ENCODE data around the gene TIMM10B. TPM values are rescaled to one million over a fixed set of nuclear protein-coding genes. Genes with fewer than 3 reads are reported as not detected.

Gene TIMM10B
- total and polyA plus RNA-seq, 2 of the 13 experiments (the other 11 are each of a cell fraction or from before 2014, with no cell fraction given) = 34.9 to 39.5 TPM

DNA sequence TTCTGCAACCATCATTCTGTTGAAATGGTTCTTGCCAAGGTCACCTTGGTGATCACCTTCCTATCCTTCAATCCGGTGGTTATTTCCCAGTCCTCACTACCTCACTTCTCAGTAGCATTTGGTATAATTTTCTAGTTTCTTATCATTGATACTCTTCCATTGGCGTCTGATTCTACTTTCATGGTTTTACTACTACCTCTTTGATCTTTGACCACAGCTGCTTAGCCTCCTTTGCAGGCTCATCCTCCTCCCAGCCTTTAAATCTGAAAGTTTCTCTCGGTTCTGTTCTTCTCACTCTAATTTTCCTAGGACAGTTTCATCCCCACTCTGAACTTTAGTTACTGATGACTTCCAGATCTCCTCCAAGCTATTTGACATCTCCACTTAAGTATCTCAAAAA lies 5.0 kb downstream of the TIMM10B start:
- Histone ChIP-seq H4K20me1 (ENCODE audit: insufficient read depth, low read length) (no peaks in the 10 kb centered on the region; the same call in 1 of the 2 replicates), H3K27me3 (ENCODE audit: control insufficient read depth in 1 of 2, insufficient read depth in 2 of 2, low read length in 2 of 2) (no peaks in the 10 kb centered on the region; a peak in 1 of 5 replicates), H3K4me3 (replicated peaks in 1 of 3; ENCODE audit: insufficient read depth in 1 of 3, low read depth in 2 of 3, low read length in 3 of 3) (no peak overlapping the region), H2AFZ (ENCODE audit: low read length) (no peak overlapping the region), H3K27ac (ENCODE audit: extremely low read length, insufficient read depth, low read length) (no peak overlapping the region), H3K9me3 (ENCODE audit: low read length) (no peaks in the 10 kb centered on the region), H3K9ac (ENCODE audit: insufficient read depth, low read depth, low read length) (no peak overlapping the region), H3K79me2 (ENCODE audit: insufficient read depth, low read length) (peaks cover 23% of the 10 kb centered on the region), H3K4me1 (ENCODE audit: insufficient read depth, low read length) (peaks cover 74% of the 10 kb centered on the region), H3K36me3 (replicated peaks in 1 of 2; ENCODE audit: control insufficient read depth in 1 of 2, insufficient read depth in 2 of 2, low read length in 2 of 2) (peaks cover 2 to 27% of the 10 kb centered on the region in 2 experiments; a peak in 4 of 5 replicates), H3K4me2 (ENCODE audit: low read depth, low read length) (no peak overlapping the region)
- ATAC-seq (no peak), DNase-seq (ENCODE audit: low spot score) (no peak), FAIRE-seq (no peak)
- POLR2A ChIA-PET = no interaction called here
- intact Hi-C loops (cut with micrococcal nuclease; ENCODE audit: unreplicated experiment) (loop anchor here (10.0 kb wide), 1 partner anchor 251 kb away; the partner anchor contains the start of genes CNGA4 and FHIP1B), in situ Hi-C loops (cut with HindIII; ENCODE audit: extremely low pct_ligation_motif_present, low pct_unique_long_range_greater_than_20kb) (loop anchor here (10.0 kb wide), 1 partner anchor 119 kb away; the partner anchor contains the start of genes ILK and RRP8)
- BruUV-seq (replicated peaks) = no TSS peak
- CTCF ChIA-PET (ENCODE audit: low intra/inter-chr PET ratio, low total read pairs) = no interaction called here
- 96% methylated on average over 3 of the region's 3 CpGs for WGBS (ENCODE audit: low lambda C conversion rate)
- TF ChIP-seq ZFP82 (CRISPR knock-in tag; IDR thresholded peaks at IDR 0.05; ENCODE audit: borderline replicate concordance) (no peak), EZH2 (conservative IDR thresholded peaks at IDR 0.05; ENCODE audit: low read depth, low read length) (no peak), ZNF230 (CRISPR knock-in tag; IDR thresholded peaks at IDR 0.05) (no peak), MIXL1 (CRISPR knock-in tag; IDR thresholded peaks at IDR 0.05) (no peak), BORCS8-MEF2B (CRISPR knock-in tag; IDR thresholded peaks at IDR 0.05) (no peak), TARDBP (CRISPR knock-in tag; IDR thresholded peaks at IDR 0.05) (no peak), MAF1 (CRISPR knock-in tag; IDR thresholded peaks at IDR 0.05; ENCODE audit: borderline replicate concordance) (no peak), ATRX (CRISPR knock-in tag; IDR thresholded peaks at IDR 0.05; ENCODE audit: borderline replicate concordance) (no peak), STAT5B (CRISPR knock-in tag; IDR thresholded peaks at IDR 0.05) (no peak), ZNF839 (CRISPR knock-in tag; IDR thresholded peaks at IDR 0.05; ENCODE audit: borderline replicate concordance) (no peak), ZNF570 (CRISPR knock-in tag; IDR thresholded peaks at IDR 0.05; ENCODE audit: borderline replicate concordance) (no peak), MAFF (IDR thresholded peaks at IDR 0.05; ENCODE audit: low read depth, low read length) (no peak), DNMT1 (CRISPR knock-in tag; IDR thresholded peaks at IDR 0.05) (no peak), MAFG (CRISPR knock-in tag; IDR thresholded peaks at IDR 0.05) (no peak), CENPT (CRISPR knock-in tag; IDR thresholded peaks at IDR 0.05; ENCODE audit: low read depth) (no peak), SP2 (CRISPR knock-in tag; IDR thresholded peaks at IDR 0.05) (no peak), ZNF83 (CRISPR knock-in tag; IDR thresholded peaks at IDR 0.05; ENCODE audit: borderline replicate concordance) (no peak)
- TF ChIP-seq, protein P1, sequence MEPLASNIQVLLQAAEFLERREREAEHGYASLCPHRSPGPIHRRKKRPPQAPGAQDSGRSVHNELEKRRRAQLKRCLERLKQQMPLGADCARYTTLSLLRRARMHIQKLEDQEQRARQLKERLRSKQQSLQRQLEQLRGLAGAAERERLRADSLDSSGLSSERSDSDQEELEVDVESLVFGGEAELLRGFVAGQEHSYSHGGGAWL (CRISPR knock-in tag; IDR thresholded peaks at IDR 0.05) = no peak
